Smooth muscle cell (in vitro differentiated cells): ENCODE measurements around the gene TTLL3. TPM values are rescaled to one million over a fixed set of nuclear protein-coding genes. Genes with fewer than 3 reads are reported as not detected.

ENCODE experiments used
- DNase-seq: peaks from one replicate; lab custom pipeline; 2025; ENCODE audit not compliant: unreplicated experiment; lab: John Stamatoyannopoulos, UW
- H2AFZ ChIP-seq: fragments of 200-600 bp; sonication (generic); 2 replicates; pipeline ENCODE4 v1.6.0; 2016; ENCODE audit warnings: antibody characterized with exemption, low read depth, mild to moderate bottlenecking
- H3F3A ChIP-seq: fragments of 200-600 bp; sonication (generic); 2 replicates; pipeline ENCODE4 v1.6.0; 2017; ENCODE audit warnings: antibody characterized with exemption, low read depth
- H3K27ac ChIP-seq: fragments of 200-600 bp; sonication (generic); 2 replicates; pipeline ENCODE4 v1.5.1; 2016; ENCODE audit warnings: low read depth, mild to moderate bottlenecking
- H3K27me3 ChIP-seq: fragments of 200-600 bp; sonication (generic); 2 replicates; pipeline ENCODE4 v1.6.1; 2016; ENCODE audit warnings: low read depth, mild to moderate bottlenecking
- H3K36me3 ChIP-seq: fragments of 200-600 bp; sonication (generic); 2 replicates; pipeline ENCODE4 v1.5.1; 2016; ENCODE audit warnings: low read depth
- H3K4me1 ChIP-seq: fragments of 200-600 bp; sonication (generic); 2 replicates; pipeline ENCODE4 v1.5.1; 2016; ENCODE audit warnings: low read depth
- H3K4me2 ChIP-seq: fragments of 200-600 bp; sonication (generic); 2 replicates; pipeline ENCODE4 v1.6.0; 2016; ENCODE audit warnings: mild to moderate bottlenecking
- H3K4me3 ChIP-seq: fragments of 200-600 bp; sonication (generic); 2 replicates; pipeline ENCODE4 v1.5.1; 2016; ENCODE audit warnings: mild to moderate bottlenecking
- H3K79me2 ChIP-seq: fragments of 200-600 bp; sonication (generic); 2 replicates; pipeline ENCODE4 v1.6.0; 2016; ENCODE audit warnings: low read depth, mild to moderate bottlenecking
- H3K9ac ChIP-seq: fragments of 200-600 bp; sonication (generic); 2 replicates; pipeline ENCODE4 v1.6.0; 2016; ENCODE audit warnings: low read depth
- H3K9me3 ChIP-seq: fragments of 200-600 bp; sonication (generic); replicated peaks from 2 replicates; pipeline ENCODE4 v1.5.1; 2016; ENCODE audit warnings: low read depth
- H4K20me1 ChIP-seq: fragments of 200-600 bp; sonication (generic); 2 replicates; pipeline ENCODE4 v1.6.0; 2016; ENCODE audit warnings: low read depth
- WGBS: methylation state at CpG from one replicate; pipeline ENCODE4 v1.1.7; 2016; ENCODE audit warnings: low lambda C conversion rate; 5-methylcytosine and 5-hydroxymethylcytosine counted together
- polyA plus RNA-seq: library from polyadenylated mRNA; unstranded; fragments of >200 nt; fragmentation: Nextera tagmentation; extraction: Ambion mirVana; gene quantifications from 2 replicates; pipeline ENCODE4 v1.2.1, GENCODE V29; 2016
- total RNA-seq: library from RNA; depleted of rRNA; stranded (reverse); fragments of >200 nt; gene quantifications from 2 replicates; pipeline ENCODE4 v1.2.3, GENCODE V29; 2014
- TF ChIP-seq, protein P1 (sequence below): fragments of 200-600 bp; sonication (generic); IDR thresholded peaks from 2 replicates; pipeline ENCODE4 v1.5.1; 2017; ENCODE audit warnings: borderline replicate concordance, mild to moderate bottlenecking, antibody characterized with exemption; ENCODE audit not compliant: insufficient read depth, poor library complexity, severe bottlenecking

Gene TTLL3
- total and polyA plus RNA-seq, 2 experiments from 2014 or later = 16.4 to 25.6 TPM

DNA sequence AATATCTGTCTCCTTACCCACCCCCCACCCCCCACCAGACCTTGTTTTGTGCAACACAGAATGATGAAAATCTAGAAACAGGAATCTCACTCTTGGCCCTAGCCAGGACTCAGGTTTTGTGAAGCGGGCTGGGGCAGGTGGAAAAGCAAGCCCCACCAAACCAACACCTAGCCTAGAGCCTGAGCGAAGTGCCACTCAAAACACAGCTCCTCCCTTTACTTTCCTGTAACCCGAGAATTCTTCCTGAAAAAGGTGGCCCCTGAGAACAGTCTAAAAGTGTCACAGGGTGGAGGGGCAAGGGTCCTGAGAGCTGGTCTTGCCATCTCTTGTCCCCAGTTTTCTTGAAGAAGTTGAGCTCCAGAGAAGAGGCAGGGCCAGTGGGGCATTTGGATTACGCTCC lies 51.1 kb downstream of the TTLL3 start:
- no peak for DNase-seq
- TF ChIP-seq, protein P1, sequence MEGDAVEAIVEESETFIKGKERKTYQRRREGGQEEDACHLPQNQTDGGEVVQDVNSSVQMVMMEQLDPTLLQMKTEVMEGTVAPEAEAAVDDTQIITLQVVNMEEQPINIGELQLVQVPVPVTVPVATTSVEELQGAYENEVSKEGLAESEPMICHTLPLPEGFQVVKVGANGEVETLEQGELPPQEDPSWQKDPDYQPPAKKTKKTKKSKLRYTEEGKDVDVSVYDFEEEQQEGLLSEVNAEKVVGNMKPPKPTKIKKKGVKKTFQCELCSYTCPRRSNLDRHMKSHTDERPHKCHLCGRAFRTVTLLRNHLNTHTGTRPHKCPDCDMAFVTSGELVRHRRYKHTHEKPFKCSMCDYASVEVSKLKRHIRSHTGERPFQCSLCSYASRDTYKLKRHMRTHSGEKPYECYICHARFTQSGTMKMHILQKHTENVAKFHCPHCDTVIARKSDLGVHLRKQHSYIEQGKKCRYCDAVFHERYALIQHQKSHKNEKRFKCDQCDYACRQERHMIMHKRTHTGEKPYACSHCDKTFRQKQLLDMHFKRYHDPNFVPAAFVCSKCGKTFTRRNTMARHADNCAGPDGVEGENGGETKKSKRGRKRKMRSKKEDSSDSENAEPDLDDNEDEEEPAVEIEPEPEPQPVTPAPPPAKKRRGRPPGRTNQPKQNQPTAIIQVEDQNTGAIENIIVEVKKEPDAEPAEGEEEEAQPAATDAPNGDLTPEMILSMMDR = no peak
- Histone ChIP-seq H4K20me1 (no peaks in the 10 kb centered on the region), H3K36me3 (no peaks in the 10 kb centered on the region), H3K4me2 (no peak overlapping the region), H3K4me3 (no peak overlapping the region), H3K4me1 (no peaks in the 10 kb centered on the region), H3K79me2 (no peaks in the 10 kb centered on the region), H3K9me3 (no peaks in the 10 kb centered on the region), H2AFZ (no peak overlapping the region), H3K27ac (no peak overlapping the region), H3F3A (no peaks in the 10 kb centered on the region), H3K9ac (no peak overlapping the region), H3K27me3 (no peaks in the 10 kb centered on the region)
- WGBS = 91% methylated on average over 4 of the region's 4 CpGs

DNA sequence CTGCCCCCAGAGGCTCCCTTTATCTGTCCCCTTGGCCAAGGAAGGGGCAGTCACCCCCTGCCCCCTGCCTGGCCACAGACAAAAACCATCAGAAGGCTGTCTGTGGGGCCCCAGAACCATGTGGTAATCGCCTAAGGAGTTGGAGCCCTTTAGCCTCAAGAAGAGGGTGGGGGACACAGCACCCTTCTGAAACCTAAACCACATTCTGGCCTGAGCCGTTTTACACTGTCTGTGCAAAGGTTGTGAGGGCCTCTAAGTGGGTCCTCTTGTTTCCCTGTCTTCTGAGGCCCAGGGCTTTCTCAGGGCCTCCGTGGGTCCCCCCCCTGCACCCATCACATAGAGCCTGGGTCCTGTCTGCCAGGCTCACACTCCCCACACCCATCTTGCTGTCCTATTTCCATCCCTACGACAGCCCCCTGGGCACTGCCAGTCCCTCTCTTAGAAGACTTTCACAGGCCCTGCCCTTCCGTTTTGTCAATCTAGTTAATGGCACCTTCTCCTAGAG lies 51.6 kb downstream of the TTLL3 start:
- TF ChIP-seq, protein P1 = no peak
- H3F3A ChIP-seq = no peaks in the 10 kb centered on the region
- H2AFZ ChIP-seq = no peak overlapping the region
- H3K9ac ChIP-seq = no peak overlapping the region
- H3K36me3 ChIP-seq = no peaks in the 10 kb centered on the region
- 89% methylated on average over 5 of the region's 5 CpGs for WGBS
- no peak for DNase-seq
- H3K4me1 ChIP-seq = no peaks in the 10 kb centered on the region
- H3K4me3 ChIP-seq = no peak overlapping the region
- H4K20me1 ChIP-seq = no peaks in the 10 kb centered on the region
- H3K9me3 ChIP-seq = no peaks in the 10 kb centered on the region
- H3K27me3 ChIP-seq = no peaks in the 10 kb centered on the region
- no peak overlapping the region for H3K4me2 ChIP-seq
- no peak overlapping the region for H3K27ac ChIP-seq
- no peaks in the 10 kb centered on the region for H3K79me2 ChIP-seq

GRCh38 chr3:9862391-9863057 lies 52.5 kb downstream of the TTLL3 start:
- peak overlapping the region; percentile 86 for H2AFZ ChIP-seq
- 16% methylated on average over 29 of the region's 45 CpGs for WGBS
- H3K27ac ChIP-seq = no peak overlapping the region
- no peaks in the 10 kb centered on the region for H3K9me3 ChIP-seq
- DNase-seq = no peak
- no peaks in the 10 kb centered on the region for H3K36me3 ChIP-seq
- peak overlapping the region; percentile 36 for H3K4me3 ChIP-seq
- no peaks in the 10 kb centered on the region for H4K20me1 ChIP-seq
- H3K4me2 ChIP-seq = peak overlapping the region; percentile 76
- no peaks in the 10 kb centered on the region for H3K79me2 ChIP-seq
- H3K9ac ChIP-seq = no peak overlapping the region
- H3K27me3 ChIP-seq = no peaks in the 10 kb centered on the region
- no peaks in the 10 kb centered on the region for H3F3A ChIP-seq
- no peaks in the 10 kb centered on the region for H3K4me1 ChIP-seq
- TF ChIP-seq, protein P1 = peak; percentile 30
